HG02884 (cell line): ENCODE measurements around the gene SHISA4.
A peak's percentile ranks its signal among the peaks of the same experiment; 100 is the strongest.
"Not testable (repeated sequence)": the region's sequence is repeated elsewhere in the genome, so short reads cannot be mapped to it uniquely, and the experiment has no call there.

Experiments used
- ATAC-seq: cut with Tn5 transposase; IDR thresholded peaks from one replicate; pipeline ENCODE4 v1.9.1; 2021; ENCODE audit warnings: mild to moderate bottlenecking, moderate library complexity; ENCODE audit not compliant: unreplicated experiment

SHISA4 gene

DNA sequence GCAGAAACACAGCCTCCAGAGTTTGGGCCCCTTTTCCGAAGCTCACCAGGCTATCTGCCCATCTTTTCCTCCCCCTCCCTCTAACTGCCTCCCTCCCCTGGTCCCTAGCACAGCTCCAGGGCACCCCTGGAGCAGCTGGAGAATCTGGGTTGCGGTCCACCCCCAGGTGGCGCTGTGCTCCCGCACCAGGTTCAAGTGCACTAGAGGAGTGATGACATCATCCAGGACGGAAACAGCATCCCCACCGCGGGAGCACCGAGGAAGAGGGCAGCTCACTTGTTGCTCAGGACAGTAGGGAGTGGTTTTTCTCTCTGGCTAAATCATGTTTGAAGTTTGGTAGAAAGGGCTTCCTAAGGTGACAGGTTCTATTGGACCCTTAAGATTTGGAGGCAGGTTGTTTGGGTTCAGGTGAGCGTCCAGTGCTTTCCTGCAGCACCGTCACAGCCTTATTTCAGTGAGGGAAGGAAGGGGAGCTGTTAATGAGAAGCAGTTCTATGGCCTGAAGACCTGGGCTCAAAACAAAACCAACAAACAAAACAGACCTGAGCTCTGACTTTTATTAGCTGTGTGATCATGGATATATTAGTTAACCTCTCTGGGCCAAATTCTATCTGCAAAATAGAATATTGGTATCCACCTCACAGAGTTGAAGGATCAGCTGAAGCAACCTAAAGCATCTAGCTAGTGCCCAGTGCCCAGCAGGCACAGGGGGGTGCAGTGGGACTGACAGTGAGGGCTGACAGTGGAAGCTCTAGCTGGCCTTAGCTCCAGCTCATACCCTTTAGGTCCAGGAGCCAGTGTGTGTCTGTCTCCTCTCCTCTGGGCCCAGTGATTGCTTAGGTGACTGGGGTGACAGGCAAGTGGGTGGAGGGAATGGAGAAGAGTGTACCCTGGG is 7.5 kb downstream of the SHISA4 start:
- peak; percentile 66 for ATAC-seq

DNA sequence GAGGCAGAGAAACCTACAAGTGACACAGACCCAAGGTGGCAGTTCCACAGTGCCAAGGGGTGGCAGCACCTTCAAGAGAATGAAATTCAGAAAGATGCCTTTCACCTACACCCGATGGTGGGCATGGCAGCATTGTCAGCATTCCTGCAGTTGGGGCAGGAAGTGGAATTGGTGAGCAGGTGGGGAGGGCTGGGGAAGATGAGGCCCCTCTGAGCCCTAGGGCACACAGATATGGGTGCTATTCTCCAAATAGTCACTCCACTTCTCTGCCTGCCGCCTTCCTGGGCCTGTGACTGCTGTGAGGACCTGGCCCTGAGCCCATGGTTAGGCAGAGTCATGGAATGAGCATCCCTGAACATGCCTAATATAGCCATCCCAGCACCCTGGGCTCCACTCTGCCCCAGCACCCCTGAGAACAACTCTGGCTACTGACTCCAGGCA is 8.3 kb downstream of the SHISA4 start:
- ATAC-seq = no peak

DNA sequence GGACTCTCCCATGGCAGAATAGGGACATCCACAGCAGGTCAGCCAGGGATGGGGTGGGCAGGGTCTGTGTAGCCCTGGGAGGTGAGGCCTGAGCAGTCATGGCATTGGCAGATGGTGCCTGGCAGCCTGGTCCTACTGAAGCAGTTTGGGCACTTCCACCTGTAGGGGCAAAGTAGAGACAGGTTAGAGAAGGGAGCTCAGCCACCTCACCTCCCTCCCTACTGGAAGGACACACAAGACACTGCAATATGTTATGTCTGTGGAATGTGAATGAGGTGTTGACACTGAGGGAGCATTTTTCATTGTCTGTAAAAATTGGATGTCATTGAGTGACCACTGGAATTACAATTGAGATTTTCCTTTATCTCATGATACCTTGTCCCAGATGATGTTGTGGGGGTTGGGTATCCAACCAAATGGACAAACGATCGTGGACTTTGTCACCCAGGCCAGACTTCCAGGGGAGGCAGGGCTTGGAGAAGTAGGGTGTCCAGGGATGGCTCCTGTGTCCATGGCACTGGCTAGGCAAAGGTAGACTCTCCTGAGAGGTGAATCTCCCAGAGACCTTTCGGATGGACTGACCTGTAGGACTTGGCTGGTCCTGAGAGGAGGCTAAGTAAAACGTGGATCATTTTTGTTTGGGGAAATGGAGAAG is 9.7 kb downstream of the SHISA4 start:
- no peak for ATAC-seq

DNA sequence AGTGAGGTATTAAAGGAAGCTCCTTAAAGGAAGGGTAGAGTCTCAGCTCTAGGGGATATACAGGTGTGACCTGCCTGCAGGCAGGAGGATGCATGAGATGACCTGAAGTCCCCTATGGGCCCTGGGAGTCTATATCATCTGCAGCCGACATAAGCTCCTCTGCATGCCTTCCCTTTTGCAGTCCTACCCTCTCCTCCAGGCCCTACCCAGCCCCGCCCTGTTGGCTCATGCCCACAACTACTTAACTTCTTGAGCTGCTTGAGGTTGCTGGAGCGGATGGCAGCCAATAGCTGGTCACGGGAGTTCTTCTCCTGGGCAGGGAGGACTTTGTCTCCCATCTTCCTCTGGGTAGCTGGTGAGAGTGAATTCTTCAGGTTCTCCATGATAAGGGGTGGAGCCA is 10.3 kb downstream of the SHISA4 start:
- no peak for ATAC-seq

DNA sequence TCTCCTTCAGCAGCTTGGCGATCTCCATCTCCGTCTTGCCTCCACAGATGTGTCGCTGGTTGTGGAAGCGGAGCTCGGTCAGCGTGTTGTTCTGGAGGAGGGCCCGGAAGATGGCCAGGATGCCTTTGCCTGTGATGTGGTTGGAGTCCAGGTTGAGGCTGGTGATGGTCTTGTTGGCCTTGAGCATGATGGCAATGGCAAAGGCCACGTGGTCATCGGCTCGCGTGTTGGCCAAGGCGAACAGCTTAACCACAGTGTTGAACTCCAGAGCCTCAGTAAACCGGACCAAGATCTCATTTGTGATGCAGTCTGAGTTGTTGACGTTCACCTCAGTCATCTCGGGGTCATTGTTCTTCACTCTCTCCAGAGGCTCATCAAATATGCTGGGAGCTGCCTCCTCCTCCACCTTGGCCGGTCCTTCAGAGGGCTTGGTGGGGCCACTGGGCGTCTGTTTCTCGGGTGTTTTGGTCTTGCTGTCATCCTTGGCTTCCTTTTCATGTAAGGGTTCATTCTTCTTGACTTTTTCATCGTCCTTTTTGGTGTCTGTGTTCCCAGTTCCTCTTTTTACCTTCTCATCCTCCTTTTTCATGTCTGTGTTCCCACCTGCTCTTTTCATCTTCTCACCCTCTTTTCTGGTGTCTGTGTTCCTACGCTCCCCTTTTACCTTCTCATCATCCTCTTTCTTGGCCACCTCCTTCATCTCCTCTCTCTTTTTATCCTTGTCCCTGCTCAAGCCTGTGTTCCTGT is 11.2 kb downstream of the SHISA4 start:
- no peak for ATAC-seq

DNA sequence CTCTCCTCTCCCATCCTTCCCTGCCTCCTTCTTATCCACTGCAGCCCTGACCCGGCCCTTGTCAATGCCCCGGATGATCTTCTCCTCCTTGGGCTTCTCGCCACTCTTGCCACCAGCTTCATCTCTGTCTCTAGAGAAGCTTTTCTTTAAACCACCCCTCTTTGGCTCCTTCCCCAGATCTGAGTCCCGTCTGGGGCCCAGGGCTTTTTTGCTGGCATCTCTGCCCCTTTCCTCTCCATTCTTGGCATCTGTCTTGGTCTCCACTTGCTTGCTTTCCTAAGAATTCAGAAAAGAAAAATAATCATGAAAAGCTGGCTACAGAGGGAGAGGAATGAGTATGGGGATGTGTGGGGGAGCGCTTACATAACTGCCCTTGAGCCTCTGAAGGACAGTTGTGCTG is 11.8 kb downstream of the SHISA4 start:
- no peak for ATAC-seq

DNA sequence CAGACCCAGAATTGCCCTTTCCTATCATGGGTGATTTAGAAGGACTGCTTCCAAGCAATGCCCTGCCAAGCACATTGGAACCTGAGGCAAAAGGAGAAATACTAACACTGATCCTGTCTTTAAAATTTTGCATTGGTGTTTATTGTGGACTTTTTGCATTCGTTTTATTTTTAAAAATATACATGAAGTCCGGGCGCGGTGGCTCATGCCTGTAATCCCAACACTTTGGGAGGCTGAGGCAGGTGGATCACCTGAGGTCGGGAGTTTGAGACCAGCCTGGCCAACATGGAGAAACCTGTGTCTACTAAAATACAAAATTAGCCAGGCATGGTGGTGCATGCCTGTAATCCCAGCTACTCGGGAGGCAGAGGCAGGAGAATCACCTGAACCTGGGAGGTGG is 12.3 kb downstream of the SHISA4 start:
- ATAC-seq = not testable (repeated sequence)

DNA sequence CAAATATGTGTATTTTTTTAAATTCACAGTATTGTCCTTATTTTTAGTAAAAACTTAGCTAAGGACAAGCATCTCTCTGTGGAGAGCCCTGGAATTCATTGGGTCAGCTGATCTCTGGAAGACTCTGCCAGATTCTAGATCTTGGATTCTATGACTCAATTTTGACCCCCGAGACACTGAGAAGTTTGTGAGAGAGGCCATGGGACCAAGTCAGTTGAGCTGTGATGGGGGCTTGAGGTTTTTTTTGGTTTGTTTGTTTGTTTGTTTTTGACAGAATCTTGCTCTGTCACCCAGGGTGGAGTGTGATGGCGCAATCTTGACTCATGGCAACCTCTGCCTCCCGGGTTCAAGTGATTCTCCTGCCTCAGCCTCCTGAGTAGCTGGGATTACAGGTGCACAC is 13.5 kb downstream of the SHISA4 start:
- ATAC-seq = no peak

DNA sequence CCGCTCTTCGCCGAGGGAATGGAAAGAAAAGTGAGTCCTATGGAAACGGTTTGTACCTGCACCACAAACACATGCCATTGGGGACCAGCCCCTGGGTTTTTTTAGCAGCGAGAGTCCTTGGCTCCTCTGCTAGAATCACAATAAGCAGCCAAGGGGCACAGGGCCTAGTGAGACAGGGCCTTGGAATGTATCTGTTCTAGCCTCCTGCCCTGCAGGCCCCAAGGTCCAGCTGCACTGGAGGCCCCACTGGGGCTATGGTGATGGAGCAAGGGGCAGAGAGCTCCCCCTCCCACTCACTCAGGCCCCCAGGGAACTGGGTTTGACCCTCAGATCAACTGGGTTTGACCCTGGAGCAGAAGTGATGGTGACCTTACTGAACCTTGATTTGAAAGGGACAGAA is 14.4 kb downstream of the SHISA4 start:
- ATAC-seq = no peak

DNA sequence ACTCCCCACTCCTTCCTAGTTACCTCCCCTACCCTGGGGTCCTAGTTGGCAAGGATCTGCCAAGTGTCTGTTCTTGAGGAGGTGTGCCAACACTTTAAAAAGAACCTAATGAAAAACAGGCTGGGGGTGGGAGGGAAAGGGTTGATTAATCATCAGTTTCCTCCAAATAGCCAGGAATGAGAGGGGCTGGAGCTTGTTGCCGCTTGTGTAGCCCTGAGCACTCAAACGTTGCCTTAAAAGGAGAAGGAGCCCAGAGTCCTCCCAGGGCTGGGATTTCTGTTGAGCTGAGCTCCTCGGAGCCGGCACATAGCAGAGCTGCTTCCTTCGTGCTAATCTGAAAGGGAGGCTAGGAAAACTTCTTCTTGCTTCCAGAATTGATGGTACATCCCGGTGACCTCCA is 15.9 kb downstream of the SHISA4 start:
- no peak for ATAC-seq

DNA sequence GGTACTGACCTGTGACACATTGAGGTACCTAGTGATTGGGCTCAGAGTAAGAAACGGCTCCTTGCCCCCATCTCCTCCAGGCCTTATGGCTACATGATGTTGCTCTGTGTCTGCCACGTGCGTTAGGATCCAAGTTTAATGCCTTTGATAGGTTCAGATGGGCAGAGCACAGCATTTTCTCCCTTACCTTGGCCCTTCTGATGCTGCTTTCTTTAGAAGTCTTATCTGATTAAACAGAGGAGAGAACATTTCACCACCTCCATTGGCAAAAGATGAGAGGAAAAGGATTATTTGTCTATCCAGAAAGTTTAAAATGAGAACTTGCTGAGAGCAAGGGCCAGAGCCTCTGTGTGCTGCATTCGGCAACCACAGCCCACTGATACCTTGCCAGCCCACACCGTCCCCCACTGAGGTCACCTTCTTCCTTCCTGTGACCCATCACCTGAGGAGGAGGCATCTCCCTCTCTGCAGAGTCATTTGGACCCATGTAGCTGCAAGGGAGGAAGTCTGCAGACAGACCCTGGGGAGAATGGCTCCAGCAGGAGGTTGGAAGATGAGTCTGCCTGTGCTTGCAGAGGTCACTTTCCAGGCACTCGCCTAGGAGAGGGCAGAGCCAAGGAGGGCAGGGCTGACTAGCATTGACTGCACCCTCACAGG is 16.7 kb downstream of the SHISA4 start:
- ATAC-seq = no peak

DNA sequence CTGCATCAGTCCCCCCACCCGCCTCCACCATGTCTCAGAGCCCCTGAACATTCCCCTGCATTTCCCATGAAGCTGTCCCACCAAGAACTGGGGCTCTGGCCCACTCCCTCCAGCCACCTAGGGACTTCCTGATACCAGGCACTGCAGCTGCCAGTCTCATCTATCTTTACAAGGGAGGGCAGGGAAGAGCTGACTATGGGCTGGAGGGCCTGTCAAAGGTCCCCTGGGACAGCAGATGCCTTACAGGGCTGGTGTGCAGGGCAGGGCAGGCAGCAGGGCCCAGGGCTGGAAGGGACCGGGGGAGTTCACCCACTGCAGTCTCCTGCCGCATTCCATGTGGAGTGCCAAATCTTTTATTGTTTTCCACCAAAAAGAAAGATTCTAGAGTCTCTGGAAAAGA is 17.6 kb downstream of the SHISA4 start:
- ATAC-seq = no peak

DNA sequence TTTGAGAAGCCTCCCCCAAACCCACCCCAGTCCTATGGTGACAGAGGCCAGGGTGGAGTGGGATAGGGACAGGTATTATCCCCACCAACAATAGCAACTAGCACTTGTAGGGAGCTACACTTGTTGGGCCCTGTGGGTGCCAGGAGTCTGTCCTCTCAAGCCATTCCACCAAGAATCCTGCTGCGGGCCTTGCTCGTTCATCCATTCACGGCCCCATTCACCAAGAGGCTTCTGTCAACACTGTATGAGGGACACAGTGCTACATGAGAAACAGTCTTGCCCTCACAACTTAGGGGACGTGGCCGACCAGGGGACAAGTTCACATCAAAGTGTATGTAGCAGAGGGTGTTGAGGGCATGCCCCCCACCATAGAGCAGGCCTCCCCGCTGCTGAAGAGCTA is 18.9 kb downstream of the SHISA4 start:
- no peak for ATAC-seq

DNA sequence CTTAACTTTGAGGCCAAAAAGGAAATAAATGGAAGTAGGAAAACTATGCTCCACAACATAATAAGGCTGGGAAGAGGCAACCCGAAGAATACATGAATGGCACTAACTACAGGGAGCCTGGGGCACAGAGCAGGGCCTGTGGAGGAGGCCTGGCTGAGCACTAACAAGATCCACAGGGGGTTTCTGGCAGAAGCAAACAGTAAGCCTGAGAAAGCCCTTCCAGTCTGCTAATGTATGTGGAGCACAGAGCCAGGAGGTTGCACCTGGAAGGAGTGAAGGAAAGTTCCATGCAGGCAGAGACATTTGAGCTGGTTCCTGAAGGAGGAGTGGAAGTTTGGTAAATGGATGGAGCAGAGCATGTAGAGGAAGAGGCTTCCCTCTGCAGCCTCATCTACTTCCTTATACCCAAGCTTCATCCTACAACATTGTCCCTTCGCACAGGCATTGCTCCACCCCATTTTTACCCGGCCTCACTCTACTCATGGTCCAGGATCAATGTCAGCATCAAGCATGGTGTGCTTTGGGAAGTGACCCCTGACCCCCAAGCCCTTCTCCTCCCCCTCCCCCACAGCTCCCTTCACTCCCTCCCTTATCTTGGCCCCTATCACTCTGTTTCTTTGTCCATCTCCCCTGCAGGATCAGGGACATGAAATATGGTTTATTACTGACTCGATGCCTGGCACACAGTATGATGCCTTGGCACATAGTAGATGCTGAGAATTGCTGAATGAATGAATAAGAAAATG is 23.3 kb downstream of the SHISA4 start:
- no peak for ATAC-seq

DNA sequence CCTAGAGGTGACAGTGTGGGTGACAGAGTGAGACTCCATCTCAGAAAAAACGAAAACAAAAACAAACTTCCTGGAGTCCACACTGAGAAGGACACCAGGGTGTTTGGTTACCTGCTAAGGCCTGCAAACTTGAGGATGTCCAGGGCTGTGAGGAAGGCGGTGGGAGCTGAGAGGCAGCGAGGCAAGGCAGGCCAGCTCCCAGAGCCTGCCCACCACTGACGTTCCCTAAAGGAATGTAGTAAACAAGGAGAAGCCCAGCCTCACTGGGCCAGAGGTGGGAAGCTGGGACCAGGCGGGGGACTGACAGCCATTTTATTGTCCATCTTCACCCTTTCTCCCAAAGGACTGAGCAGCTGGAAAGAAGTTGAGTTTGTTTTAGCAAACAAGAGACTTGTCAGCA is 24.1 kb downstream of the SHISA4 start:
- ATAC-seq = no peak

DNA sequence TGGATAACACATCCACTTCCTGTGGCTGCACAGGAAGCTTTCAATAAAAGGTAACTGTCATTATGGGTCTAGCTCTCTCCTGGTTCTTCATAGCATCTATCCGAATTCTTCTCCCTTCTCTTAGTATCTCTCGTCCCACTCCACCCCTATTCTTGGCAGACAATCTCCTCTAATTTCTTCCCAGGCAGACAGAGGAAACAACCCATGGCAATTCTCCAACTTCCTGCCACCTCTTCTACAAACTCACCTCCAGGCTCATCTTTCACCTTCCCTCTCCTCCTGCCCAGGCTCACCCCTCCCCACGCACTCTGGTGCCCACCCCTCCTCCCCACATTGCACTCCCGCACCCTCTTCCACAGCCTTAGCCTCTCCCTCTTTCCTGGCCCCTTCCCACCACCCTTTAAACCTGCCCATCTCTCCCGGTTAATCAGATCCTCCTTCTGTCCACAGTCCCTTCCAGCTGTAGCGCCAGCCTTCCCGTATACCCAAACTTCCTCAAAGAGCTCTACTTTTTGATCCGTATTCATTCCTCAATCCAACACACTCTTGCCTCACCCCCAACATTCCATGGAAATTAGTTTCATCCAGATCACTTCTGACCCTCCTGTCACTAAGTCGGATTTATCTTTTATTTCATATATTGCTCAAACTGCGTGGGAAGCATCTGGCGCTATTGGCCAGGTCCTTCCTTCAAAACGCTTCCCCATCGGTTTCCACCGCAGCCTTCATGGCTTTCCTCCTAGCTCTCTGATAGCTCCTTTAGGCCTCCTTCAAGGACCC is 25.9 kb downstream of the SHISA4 start:
- ATAC-seq = no peak

DNA sequence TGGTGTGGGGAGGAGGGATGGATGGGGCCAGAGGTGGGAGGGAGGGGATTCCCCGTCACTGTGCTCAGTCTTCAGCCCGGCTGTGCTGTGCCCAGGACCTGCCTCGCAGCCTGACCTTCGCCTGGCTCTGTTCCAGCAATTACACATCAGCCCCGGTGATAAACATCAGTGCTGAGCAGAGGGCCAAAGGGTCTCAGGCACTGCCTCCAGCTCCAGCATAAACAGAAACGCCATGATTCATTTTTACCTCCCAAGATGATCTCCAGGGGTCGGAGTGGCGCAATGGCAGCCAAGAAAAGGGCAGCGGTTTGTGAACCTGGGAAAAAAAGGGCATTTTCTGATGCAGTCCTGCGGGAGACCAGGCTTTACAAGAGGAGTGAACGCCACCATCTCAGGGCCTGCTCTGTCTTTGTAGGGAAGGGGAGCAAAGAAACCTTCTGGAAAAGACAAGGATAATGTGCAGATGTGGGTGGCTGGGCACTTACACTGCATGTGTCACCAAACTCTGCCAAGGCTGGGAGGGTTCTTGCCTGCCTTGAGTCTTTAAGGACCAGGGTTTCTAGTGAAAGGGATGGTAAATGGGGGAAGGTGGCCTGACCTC is 28.1 kb downstream of the SHISA4 start:
- no peak for ATAC-seq

DNA sequence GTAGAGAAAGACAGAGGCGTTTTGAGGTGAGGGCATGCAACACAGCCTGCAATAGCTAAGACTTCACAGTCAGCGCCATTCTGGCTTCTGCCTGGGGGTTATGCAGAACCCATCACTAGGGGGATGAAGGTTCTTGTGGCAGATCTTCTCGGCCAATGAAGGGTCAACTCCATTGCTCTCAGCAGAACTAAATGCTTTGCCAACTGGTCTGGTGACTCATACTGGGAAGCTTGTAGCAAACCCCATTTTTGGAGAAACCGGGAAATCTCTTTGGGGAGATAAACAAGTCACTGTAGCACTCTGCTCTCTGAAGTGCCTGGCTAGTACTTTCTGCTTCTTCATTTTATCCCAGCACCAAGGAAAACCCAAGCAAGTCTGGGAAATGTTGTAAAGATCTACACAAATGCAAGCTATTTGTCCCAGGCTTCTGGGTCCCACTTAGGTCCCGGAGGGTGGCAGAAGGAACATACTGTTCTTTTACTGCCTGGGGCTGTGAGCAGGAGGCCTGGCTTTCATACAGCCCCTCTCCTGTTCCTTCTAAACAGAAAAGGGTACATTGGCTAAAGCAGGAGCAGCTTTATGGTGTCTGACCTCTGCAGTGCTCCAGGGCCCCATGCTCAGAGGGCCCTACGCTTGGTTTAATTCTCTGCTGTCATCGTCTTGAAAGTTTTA is 28.8 kb downstream of the SHISA4 start:
- no peak for ATAC-seq

DNA sequence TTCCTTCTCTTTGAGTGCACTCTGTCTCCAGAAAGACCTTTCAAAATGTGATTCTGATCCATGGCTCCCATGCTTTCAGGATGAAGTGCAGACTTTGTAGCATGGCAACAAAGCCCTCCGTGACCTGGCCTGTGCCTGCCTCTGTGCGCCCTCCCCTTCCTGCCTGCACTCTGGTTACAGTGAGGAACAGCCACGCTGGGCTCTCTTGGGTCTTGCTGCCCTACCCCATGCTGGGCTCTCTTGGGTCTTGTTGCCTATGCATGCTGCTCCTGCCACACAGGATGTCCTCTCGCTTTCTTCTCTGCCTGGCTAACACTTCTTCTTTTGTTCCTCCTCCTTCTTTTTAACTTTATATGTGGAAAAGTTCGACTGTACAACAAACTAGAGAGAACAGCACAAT is 29.6 kb downstream of the SHISA4 start:
- no peak for ATAC-seq
